NCI-H146 treated with DMSO at 0.1 percent for 48 hours (cell line): ENCODE results near the gene MGA.

ENCODE experiments used
- DNase-seq: peaks from one replicate; lab custom pipeline; 2025; ENCODE audit not compliant: unreplicated experiment; lab: John Stamatoyannopoulos, UW

MGA gene

DNA sequence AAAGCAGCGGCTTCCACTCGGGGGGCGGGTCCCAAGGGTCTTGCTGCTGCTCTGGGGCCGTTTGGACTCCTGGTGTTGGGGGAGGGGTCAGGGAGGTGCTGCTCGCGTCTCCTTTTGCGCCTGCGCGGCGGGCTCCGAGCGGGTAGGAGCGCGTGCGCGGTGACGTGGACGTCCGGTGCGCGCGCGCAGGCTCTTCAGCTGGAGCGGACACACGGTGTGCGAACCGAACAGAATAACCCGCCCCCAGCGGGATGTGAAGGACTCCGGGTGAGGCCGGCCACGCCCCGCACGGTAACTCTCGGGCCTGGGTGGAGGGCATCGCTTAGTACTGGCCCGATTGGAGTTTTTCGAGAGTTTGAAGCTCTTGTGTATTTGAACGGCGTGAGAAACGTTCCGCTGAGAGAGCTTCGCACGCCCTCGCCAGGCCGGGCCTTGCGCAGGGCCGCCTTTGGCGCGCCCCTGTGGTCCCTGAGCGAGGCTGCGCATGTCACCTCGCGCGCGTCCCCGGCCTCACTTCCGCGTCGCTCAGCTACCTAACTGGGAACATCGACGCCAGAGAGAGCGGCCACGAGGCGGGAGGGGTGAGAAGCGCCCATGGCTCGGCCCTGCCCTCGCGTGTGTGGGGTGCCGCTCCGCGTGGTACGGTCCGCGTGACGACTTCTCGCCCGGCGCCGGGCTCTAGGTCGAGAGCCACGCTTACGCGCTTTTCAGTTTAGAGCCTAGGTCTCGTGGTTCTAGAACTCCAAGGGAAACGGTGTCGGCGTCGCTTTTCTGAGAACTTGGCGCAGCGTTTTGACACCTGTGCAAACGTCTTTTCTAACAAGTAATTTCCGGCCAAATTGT lies at the start of gene MGA:
Gene MGA (plus strand): TSS at position 171 of the 843 bp plus-strand sequence.
- peak; percentile 19 for DNase-seq

GRCh38 chr15:41620536-41621199 lies 39.5 kb upstream of the MGA start:
- peak; percentile 66 for DNase-seq

GRCh38 chr15:41621200-41622193 lies 38.7 kb upstream of the MGA start:
- DNase-seq = peak; percentile 66

DNA sequence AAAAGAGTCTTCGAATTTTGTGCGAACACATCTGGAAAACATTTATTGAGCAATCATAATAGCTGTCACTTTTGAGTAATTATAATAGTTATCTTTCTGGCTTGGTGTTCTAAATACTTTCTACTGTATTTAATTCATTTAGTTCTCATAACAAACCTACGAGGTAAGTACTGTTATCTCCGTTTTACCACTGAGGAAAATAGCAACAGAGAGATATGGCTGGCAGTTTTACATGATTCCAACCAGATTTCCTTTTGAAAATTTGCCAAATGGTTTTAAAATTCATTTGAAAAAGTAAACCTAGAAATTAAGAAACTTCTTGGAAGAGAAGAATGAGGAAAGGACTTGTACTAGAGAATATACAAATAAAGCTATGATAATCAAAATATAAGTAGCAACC lies 37.3 kb upstream of the MGA start:
- no peak for DNase-seq

DNA sequence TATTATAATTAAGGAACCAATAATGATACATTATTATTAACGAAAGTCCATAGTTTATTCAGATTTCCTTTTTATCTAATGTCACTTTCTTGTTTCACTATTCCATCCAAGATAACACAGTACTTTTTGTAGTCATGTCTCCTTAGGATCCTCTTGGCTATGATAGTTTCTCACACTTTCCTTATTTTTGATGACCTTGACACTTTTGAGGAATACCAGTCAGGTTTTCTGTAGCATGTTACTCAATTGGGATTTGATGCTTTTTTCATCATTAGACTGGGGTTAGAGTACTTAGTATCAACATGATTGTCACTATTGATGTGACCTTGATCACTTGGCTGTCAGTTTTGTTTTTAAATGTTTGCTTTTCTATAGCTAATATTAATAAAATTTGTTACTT lies 33.0 kb upstream of the MGA start:
- no peak for DNase-seq

- DNase-seq = no peak
Measured at GRCh38 chr15:41629463-41629862, 30.7 kb upstream of the MGA start.

DNA sequence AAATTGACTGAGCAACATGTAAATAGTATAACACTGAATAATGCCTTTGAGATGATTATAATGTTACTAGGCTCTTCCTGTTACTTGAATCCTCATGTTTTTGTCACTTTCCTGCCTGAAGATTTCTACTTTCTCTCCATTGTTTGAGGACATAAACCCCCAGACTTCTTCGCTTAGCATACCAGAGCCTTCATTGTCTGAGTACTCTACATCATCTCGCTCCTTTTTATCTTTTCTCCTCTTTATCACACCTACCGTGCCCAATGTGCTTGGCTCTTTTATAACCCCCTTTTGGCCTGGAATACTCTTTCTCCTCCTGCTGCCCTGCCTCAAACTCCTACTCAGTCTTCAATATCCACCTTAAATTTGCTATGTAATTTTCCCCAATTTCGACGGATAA lies 30.3 kb upstream of the MGA start:
- DNase-seq = no peak

- no peak for DNase-seq
Measured at GRCh38 chr15:41630616-41631217, 29.5 kb upstream of the MGA start.

- no peak for DNase-seq
Measured at GRCh38 chr15:41631880-41632470, 28.2 kb upstream of the MGA start.

DNA sequence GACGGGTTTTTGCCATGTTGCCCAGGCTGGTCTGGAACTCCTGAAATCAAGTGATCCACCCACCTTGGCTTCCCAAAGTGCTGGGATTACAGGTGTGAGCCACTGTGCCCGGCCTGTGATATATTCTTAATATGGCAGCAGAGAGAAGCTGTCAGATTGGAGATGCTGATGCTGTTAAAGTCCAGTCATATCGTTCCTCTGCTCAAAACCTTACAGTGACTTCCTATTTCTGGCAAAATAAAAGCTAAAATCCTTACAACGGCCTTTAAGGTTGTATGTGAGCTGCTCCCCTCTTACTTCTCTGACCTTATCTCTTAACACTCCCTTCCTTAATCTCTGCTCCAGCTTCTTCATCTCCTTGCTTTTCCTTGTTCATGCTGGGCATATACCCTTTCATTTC lies 26.6 kb upstream of the MGA start:
- DNase-seq = no peak

DNA sequence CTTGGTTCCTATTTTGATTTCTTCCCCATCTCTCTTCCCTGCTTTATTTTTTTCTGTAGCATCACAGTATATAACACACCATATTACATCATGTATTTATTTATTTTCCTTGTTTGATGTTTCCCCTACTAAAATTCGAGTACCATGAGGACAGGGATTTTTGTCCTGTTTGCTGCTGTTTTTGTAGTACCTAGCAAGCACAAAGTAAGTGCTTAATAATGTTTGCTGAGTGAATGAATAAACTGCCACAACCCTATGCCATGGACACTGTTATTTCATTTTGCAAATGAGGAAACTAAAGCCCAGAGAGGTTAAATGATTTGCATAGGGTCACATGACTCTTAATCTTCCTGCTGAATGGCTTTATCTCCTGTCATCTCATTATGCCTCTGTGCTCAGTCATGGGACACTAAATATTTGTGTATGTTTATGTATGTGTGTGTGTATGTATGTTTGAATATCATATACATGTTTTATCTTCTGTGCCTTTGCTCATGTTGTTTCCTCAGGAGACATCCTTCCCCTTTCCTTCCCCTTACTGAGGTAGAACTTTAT lies 26.1 kb upstream of the MGA start:
- DNase-seq = no peak

- DNase-seq = no peak
Measured at GRCh38 chr15:41637086-41637485, 23.1 kb upstream of the MGA start.

GRCh38 chr15:41640985-41641384 lies 19.2 kb upstream of the MGA start:
- no peak for DNase-seq

GRCh38 chr15:41647262-41647661 lies 12.9 kb upstream of the MGA start:
- DNase-seq = no peak

GRCh38 chr15:41648097-41648496 lies 12.1 kb upstream of the MGA start:
- DNase-seq = no peak

DNA sequence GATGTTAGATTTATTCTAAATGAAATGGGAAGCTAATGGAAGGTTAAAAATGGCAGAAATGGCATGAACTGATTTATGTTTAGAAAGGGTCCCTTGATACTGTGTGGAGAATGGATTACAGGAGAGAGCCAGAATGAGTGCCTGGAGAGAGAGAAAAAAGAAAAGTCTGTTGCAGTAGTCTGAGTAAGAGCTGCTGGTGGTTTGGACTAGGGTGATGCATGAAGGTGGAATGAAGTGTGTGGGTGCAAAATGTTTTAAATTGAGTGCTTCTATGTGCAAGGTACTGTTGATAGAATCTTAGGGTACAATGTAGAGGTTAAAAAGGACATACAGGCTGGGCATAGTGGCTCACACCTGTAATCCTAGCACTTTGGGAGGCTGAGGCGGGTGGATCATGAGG lies 11.4 kb upstream of the MGA start:
- DNase-seq = no peak

GRCh38 chr15:41650806-41651205 lies 9.4 kb upstream of the MGA start:
- DNase-seq = no peak

DNA sequence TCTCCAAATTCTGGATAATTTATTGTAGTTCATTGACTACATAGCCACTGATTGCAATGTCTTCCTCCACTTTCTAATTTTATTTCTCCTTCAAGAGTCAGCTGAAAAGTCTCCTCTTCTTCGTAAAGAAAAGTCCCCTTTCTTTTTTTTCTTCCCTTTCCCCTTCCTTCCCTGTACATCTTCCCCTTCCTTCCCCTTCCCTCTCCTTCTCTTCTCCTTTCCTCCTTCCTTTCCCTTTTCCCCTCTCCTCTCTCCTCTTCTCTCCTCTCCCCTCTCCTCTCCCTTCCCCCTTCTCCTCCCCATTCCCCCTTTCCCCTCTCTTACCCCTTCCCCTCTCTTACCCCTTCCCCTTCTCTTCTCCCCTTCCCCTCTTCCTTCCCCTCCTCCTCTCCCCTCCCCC lies 8.8 kb upstream of the MGA start:
- DNase-seq = no peak

GRCh38 chr15:41653760-41654159 lies 6.4 kb upstream of the MGA start:
- DNase-seq = no peak

DNA sequence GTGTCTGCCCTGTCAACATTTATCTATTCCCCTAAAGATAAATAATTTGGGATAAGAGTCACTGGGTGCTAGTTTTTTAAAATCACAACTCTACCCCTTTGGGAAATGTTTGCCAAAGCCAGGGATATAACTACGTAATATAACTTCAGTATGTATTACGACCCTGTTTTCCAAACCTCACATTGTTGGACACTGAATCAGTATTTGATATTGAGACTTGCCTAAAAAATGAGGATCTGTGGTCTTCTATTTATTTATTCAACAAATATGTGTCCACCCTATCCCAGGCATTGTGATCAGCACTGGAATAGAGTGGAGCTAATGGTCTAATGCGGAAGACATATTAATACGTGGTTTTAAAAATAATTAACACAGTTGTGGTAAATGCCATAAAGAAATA lies 4.5 kb upstream of the MGA start:
- DNase-seq = no peak
